Esophagus muscularis mucosa (tissue), 4 donors: ENCODE measurements around the gene TANC1.

Experiments used
- CTCF ChIP-seq, 3 experiments: fragments of 200-600 bp in 2 of 3; fragments of 450-650 bp in 1 of 3; sonication (generic) in 2 of 3; IDR thresholded peaks; one replicate each; pipeline ENCODE4 v1.5.1; 2017 to 2019; ENCODE audit warnings: antibody characterized with exemption in 3 of 3, mild to moderate bottlenecking in 2 of 3, moderate library complexity in 1 of 3
- EP300 ChIP-seq: sonication (generic); formaldehyde crosslinking; IDR thresholded peaks from one replicate; pipeline ENCODE4 v1.6.1; 2017; ENCODE audit warnings: antibody characterized with exemption
- POLR2A ChIP-seq: fragments of 450-650 bp; IDR thresholded peaks from one replicate; pipeline ENCODE4 v1.6.1; 2017; ENCODE audit warnings: antibody characterized with exemption, moderate library complexity, mild to moderate bottlenecking, low read depth

GRCh38 chr2:158953454-158953853, 15.0 kb upstream of the TANC1 start:
- TF ChIP-seq EP300 (no peak), CTCF (IDR thresholded peaks at IDR 0.05) (no peak), POLR2A (no peak)
